ENCODE data around the gene SLC26A1.

SLC26A1 gene

DNA sequence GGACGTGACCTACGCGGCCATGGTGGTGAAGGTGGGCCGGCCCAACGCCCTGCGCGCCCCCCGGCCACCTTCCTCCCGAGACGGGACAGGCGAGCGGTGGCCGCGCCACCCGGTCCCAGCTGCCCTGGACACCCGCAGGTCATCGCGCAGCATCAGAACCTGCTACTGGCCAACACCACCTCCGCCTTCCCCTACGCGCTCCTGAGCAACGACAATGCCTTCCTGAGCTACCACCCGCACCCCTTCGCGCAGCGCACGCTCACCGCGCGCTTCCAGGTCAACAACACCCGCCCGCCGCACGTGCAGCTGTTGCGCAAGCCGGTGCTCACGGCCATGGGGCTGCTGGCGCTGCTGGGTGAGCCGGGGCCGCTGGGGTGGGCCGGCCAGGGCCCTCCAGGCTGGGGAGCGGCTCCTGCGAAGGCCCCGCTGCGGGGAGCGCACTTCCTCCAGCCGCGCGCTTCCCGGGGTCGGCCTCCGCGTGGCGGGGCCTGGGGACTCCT lies 9.0 kb upstream of the SLC26A1 start:
- peaks cover 0 to 9% of the 10 kb centered on the region in 2 experiments for H3K36me3 ChIP-seq (ENCODE audit: control insufficient read depth in 1 of 2, insufficient read depth in 2 of 2, low read depth in 1 of 2, low read length in 2 of 2)

DNA sequence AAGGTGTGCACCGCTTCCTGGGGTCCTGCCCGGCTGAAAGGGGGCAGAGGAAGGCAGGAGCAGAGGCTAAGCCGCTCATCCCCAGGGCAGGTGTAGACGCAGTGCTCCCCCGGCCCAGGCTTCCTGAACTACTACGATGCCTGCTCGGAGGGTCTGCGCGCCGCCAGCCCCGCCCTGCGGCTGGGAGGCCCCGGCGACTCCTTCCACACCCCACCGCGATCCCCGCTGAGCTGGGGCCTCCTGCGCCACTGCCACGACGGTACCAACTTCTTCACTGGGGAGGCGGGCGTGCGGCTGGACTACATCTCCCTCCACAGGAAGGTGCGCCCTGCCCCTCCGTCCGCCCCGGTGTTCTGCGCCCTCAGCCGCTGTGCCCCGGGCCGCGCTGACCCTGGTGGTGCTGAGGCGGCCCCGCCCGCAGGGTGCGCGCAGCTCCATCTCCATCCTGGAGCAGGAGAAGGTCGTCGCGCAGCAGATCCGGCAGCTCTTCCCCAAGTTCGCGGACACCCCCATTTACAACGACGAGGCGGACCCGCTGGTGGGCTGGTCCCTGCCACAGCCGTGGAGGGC lies 8.4 kb upstream of the SLC26A1 start:
- H3K4me3 ChIP-seq (ENCODE audit: insufficient read depth in 1 of 2, low read depth in 1 of 2, low read length in 2 of 2): peak overlapping the region in 1 of 2 experiments; percentile 20
- H2BK15ac ChIP-seq (ENCODE audit: low read depth, poor library complexity, severe bottlenecking): no peak overlapping the region
- H3K18ac ChIP-seq (ENCODE audit: low read depth in 1 of 2, low read length in 2 of 2): no peak overlapping the region
- peaks cover 25% of the 10 kb centered on the region for H3K4me1 ChIP-seq (ENCODE audit: control insufficient read depth, insufficient read depth, low read depth, low read length)
- no peak overlapping the region for H3K27ac ChIP-seq (ENCODE audit: low read length, poor library complexity, severe bottlenecking)
- 54% methylated on average over 48 of the region's 48 CpGs for WGBS
- H3K27me3 ChIP-seq (ENCODE audit: control insufficient read depth in 1 of 2, insufficient read depth in 1 of 2, low read length in 2 of 2): peaks cover 68 to 74% of the 10 kb centered on the region in 2 experiments
- H3K9me3 ChIP-seq (ENCODE audit: control insufficient read depth, low read length): peaks cover 3% of the 10 kb centered on the region
- H4K8ac ChIP-seq (ENCODE audit: low read length): peak overlapping the region; percentile 29
- no peak overlapping the region for H2BK120ac ChIP-seq (ENCODE audit: low read depth, low read length)
- H3K36me3 ChIP-seq (ENCODE audit: control insufficient read depth in 1 of 2, insufficient read depth in 2 of 2, low read depth in 1 of 2, low read length in 2 of 2): peaks cover 0 to 9% of the 10 kb centered on the region in 2 experiments
- no peak overlapping the region for H3K14ac ChIP-seq (ENCODE audit: low read length in 2 of 2)
- H2AFZ ChIP-seq (ENCODE audit: low read depth, low read length): no peak overlapping the region
- no peaks in the 10 kb centered on the region for H3K79me1 ChIP-seq (replicated peaks; ENCODE audit: low read length, poor library complexity, severe bottlenecking)
- peak overlapping the region; percentile 8 for H4K91ac ChIP-seq (ENCODE audit: low read length)
- H2BK5ac ChIP-seq (ENCODE audit: low read depth, low read length, poor library complexity, severe bottlenecking): no peak overlapping the region
- H3K4me2 ChIP-seq (ENCODE audit: low read length, poor library complexity, severe bottlenecking): no peak overlapping the region
- H3K4ac ChIP-seq (ENCODE audit: low read depth in 1 of 2, low read length in 2 of 2): no peak overlapping the region
- DNase-seq: no peak
- H3K23ac ChIP-seq (ENCODE audit: low read length in 2 of 2): peak overlapping the region in 1 of 2 experiments; percentile 41
- no peak overlapping the region for H2BK12ac ChIP-seq (ENCODE audit: low read length in 2 of 2)
- no peak overlapping the region for H2AK5ac ChIP-seq (ENCODE audit: low read length, severe bottlenecking)
- no peak overlapping the region for H3K9ac ChIP-seq (ENCODE audit: low read length)

More for the DNA sequence above, 9.0 kb upstream of the SLC26A1 start:
- Histone ChIP-seq H2BK12ac (ENCODE audit: low read length in 2 of 2) (no peak overlapping the region), H3K4ac (ENCODE audit: low read depth in 1 of 2, low read length in 2 of 2) (no peak overlapping the region), H3K79me1 (replicated peaks; ENCODE audit: low read length, poor library complexity, severe bottlenecking) (no peaks in the 10 kb centered on the region), H3K27ac (ENCODE audit: low read length, poor library complexity, severe bottlenecking) (no peak overlapping the region), H2BK15ac (ENCODE audit: low read depth, poor library complexity, severe bottlenecking) (peak overlapping the region; percentile 18), H3K18ac (ENCODE audit: low read depth in 1 of 2, low read length in 2 of 2) (no peak overlapping the region), H3K23ac (ENCODE audit: low read length in 2 of 2) (no peak overlapping the region), H3K4me2 (ENCODE audit: low read length, poor library complexity, severe bottlenecking) (no peak overlapping the region), H3K14ac (ENCODE audit: low read length in 2 of 2) (no peak overlapping the region), H2AFZ (ENCODE audit: low read depth, low read length) (no peak overlapping the region), H3K4me3 (ENCODE audit: insufficient read depth in 1 of 2, low read depth in 1 of 2, low read length in 2 of 2) (peak overlapping the region in 1 of 2 experiments; percentile 20), H3K27me3 (ENCODE audit: control insufficient read depth in 1 of 2, insufficient read depth in 1 of 2, low read length in 2 of 2) (peaks cover 67 to 75% of the 10 kb centered on the region in 2 experiments), H4K8ac (ENCODE audit: low read length) (peak overlapping the region; percentile 29), H3K4me1 (ENCODE audit: control insufficient read depth, insufficient read depth, low read depth, low read length) (peaks cover 22% of the 10 kb centered on the region), H2BK120ac (ENCODE audit: low read depth, low read length) (no peak overlapping the region), H2BK5ac (ENCODE audit: low read depth, low read length, poor library complexity, severe bottlenecking) (no peak overlapping the region), H3K9ac (ENCODE audit: low read length) (no peak overlapping the region), H3K9me3 (ENCODE audit: control insufficient read depth, low read length) (peaks cover 6% of the 10 kb centered on the region), H2AK5ac (ENCODE audit: low read length, severe bottlenecking) (no peak overlapping the region), H4K91ac (ENCODE audit: low read length) (no peak overlapping the region)
- DNase-seq: no peak
- WGBS: 10% methylated on average over 47 of the region's 54 CpGs

DNA sequence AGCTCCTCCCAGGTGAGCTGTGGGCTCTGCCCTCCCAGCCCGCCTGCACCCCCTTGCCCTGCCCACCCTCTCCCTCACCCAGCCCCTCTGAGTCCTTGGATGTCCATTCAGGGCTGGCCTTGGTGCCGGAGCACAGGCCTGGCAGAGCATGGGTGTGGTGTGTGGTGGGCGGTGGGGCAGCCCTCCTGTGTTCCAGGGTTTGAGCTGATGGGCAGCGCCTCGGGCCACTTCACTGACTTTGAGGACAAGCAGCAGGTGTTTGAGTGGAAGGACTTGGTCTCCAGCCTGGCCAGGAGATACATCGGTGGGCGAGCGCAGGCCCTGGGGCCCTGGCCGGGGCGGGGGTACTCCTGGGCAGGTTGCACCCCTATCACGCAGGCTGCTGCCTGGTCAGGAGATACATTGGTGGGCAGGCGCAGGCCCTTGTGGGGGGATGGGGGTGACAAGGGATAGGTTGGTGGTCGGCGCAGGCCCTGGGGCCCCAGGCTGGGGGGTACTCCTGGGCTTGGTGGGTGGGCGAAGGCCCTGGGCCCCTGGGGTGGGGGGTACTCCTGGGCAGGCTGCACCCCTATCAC lies 7.6 kb upstream of the SLC26A1 start:
- no peak overlapping the region for H2AK5ac ChIP-seq (ENCODE audit: low read length, severe bottlenecking)
- no peak overlapping the region for H3K4ac ChIP-seq (ENCODE audit: low read depth in 1 of 2, low read length in 2 of 2)
- no peak overlapping the region for H4K8ac ChIP-seq (ENCODE audit: low read length)
- no peak overlapping the region for H2BK5ac ChIP-seq (ENCODE audit: low read depth, low read length, poor library complexity, severe bottlenecking)
- H3K18ac ChIP-seq (ENCODE audit: low read depth in 1 of 2, low read length in 2 of 2): no peak overlapping the region
- 92% methylated on average over 13 of the region's 15 CpGs for WGBS
- H2AFZ ChIP-seq (ENCODE audit: low read depth, low read length): no peak overlapping the region
- H3K9me3 ChIP-seq (ENCODE audit: control insufficient read depth, low read length): no peaks in the 10 kb centered on the region
- no peak overlapping the region for H3K4me3 ChIP-seq (ENCODE audit: insufficient read depth in 1 of 2, low read depth in 1 of 2, low read length in 2 of 2)
- no peak overlapping the region for H3K14ac ChIP-seq (ENCODE audit: low read length in 2 of 2)
- no peak overlapping the region for H4K91ac ChIP-seq (ENCODE audit: low read length)
- H3K9ac ChIP-seq (ENCODE audit: low read length): no peak overlapping the region
- H2BK120ac ChIP-seq (ENCODE audit: low read depth, low read length): no peak overlapping the region
- H3K27ac ChIP-seq (ENCODE audit: low read length, poor library complexity, severe bottlenecking): no peak overlapping the region
- no peak overlapping the region for H3K23ac ChIP-seq (ENCODE audit: low read length in 2 of 2)
- peaks cover 0 to 9% of the 10 kb centered on the region in 2 experiments for H3K36me3 ChIP-seq (ENCODE audit: control insufficient read depth in 1 of 2, insufficient read depth in 2 of 2, low read depth in 1 of 2, low read length in 2 of 2)
- no peak overlapping the region for H2BK15ac ChIP-seq (ENCODE audit: low read depth, poor library complexity, severe bottlenecking)
- H2BK12ac ChIP-seq (ENCODE audit: low read length in 2 of 2): no peak overlapping the region
- no peak overlapping the region for H3K4me2 ChIP-seq (ENCODE audit: low read length, poor library complexity, severe bottlenecking)
- H3K4me1 ChIP-seq (ENCODE audit: control insufficient read depth, insufficient read depth, low read depth, low read length): peaks cover 27% of the 10 kb centered on the region
- no peak for DNase-seq
- H3K27me3 ChIP-seq (ENCODE audit: control insufficient read depth in 1 of 2, insufficient read depth in 1 of 2, low read length in 2 of 2): peaks cover 76% of the 10 kb centered on the region in 2 experiments
- H3K79me1 ChIP-seq (replicated peaks; ENCODE audit: low read length, poor library complexity, severe bottlenecking): no peaks in the 10 kb centered on the region

DNA sequence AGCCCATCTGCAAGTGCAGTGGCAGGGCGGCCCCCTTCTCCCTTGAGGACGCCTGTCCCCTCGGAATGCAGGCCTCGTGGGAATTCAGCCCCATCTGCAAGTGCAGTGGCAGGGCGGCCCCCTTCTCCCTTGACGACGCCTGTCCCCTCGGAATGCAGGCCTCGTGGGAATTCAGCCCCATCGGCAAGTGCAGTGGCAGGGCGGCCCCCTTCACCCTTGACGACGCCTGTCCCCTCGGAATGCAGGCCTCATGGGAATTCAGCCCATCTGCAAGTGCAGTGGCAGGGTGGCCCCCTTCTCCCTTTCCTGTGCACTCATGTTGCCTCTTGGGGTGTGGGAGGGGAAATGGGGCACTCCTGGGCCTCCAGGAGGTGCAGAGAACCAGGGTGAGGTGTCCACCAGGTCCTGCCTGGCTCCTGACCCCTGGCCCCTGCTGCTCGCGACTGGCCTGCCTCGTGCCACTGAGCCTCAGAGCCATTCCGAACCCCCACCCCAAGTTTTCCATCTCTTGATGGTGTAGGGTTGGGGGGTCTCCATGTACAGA lies 6.8 kb upstream of the SLC26A1 start:
- no peak overlapping the region for H2BK5ac ChIP-seq (ENCODE audit: low read depth, low read length, poor library complexity, severe bottlenecking)
- H3K4me1 ChIP-seq (ENCODE audit: control insufficient read depth, insufficient read depth, low read depth, low read length): peaks cover 27% of the 10 kb centered on the region
- DNase-seq: no peak
- H2AK5ac ChIP-seq (ENCODE audit: low read length, severe bottlenecking): no peak overlapping the region
- H2BK12ac ChIP-seq (ENCODE audit: low read length in 2 of 2): no peak overlapping the region
- H3K18ac ChIP-seq (ENCODE audit: low read depth in 1 of 2, low read length in 2 of 2): no peak overlapping the region
- H3K27ac ChIP-seq (ENCODE audit: low read length, poor library complexity, severe bottlenecking): no peak overlapping the region
- H2BK15ac ChIP-seq (ENCODE audit: low read depth, poor library complexity, severe bottlenecking): no peak overlapping the region
- H3K36me3 ChIP-seq (ENCODE audit: control insufficient read depth in 1 of 2, insufficient read depth in 2 of 2, low read depth in 1 of 2, low read length in 2 of 2): peaks cover 0 to 9% of the 10 kb centered on the region in 2 experiments
- no peak overlapping the region for H3K4me2 ChIP-seq (ENCODE audit: low read length, poor library complexity, severe bottlenecking)
- H3K9ac ChIP-seq (ENCODE audit: low read length): no peak overlapping the region
- no peak overlapping the region for H4K8ac ChIP-seq (ENCODE audit: low read length)
- no peaks in the 10 kb centered on the region for H3K9me3 ChIP-seq (ENCODE audit: control insufficient read depth, low read length)
- H4K91ac ChIP-seq (ENCODE audit: low read length): no peak overlapping the region
- no peak overlapping the region for H2BK120ac ChIP-seq (ENCODE audit: low read depth, low read length)
- H3K4me3 ChIP-seq (ENCODE audit: insufficient read depth in 1 of 2, low read depth in 1 of 2, low read length in 2 of 2): no peak overlapping the region
- H3K14ac ChIP-seq (ENCODE audit: low read length in 2 of 2): no peak overlapping the region
- no peak overlapping the region for H3K23ac ChIP-seq (ENCODE audit: low read length in 2 of 2)
- peaks cover 69 to 73% of the 10 kb centered on the region in 2 experiments for H3K27me3 ChIP-seq (ENCODE audit: control insufficient read depth in 1 of 2, insufficient read depth in 1 of 2, low read length in 2 of 2)
- no peak overlapping the region for H2AFZ ChIP-seq (ENCODE audit: low read depth, low read length)
- no peaks in the 10 kb centered on the region for H3K79me1 ChIP-seq (replicated peaks; ENCODE audit: low read length, poor library complexity, severe bottlenecking)
- 78% methylated on average over 14 of the region's 18 CpGs for WGBS
- no peak overlapping the region for H3K4ac ChIP-seq (ENCODE audit: low read depth in 1 of 2, low read length in 2 of 2)

Measured in mesenchymal stem cell (in vitro differentiated cells and primary cell).